Sigmoid colon (tissue), 4 donors: ENCODE results near the gene UST.

Experiments
- EP300 ChIP-seq, 4 donors: sonication (generic); formaldehyde crosslinking; IDR thresholded peaks; one replicate each; pipeline ENCODE4 v1.6.1; 2017; ENCODE audit warnings: antibody characterized with exemption in 4 of 4
- POLR2A ChIP-seq, 2 donors: fragments of 450-650 bp; IDR thresholded peaks; one replicate each; pipeline ENCODE4 v1.6.1; 2016; ENCODE audit warnings: antibody characterized with exemption in 2 of 2, mild to moderate bottlenecking in 2 of 2, moderate library complexity in 2 of 2
- POLR2AphosphoS5 ChIP-seq, 4 donors: sonication (generic); formaldehyde crosslinking; IDR thresholded peaks; one replicate each; pipeline ENCODE4 v1.6.1; 2017; ENCODE audit warnings: antibody characterized with exemption in 4 of 4
- TF ChIP-seq, protein P1 (sequence below), 4 experiments: fragments of 450-650 bp in 3 of 4; fragments of 200-600 bp in 1 of 4; IDR thresholded peaks; one replicate each; pipeline ENCODE4 v1.5.1; 2016 to 2019; ENCODE audit warnings: antibody characterized with exemption in 4 of 4, mild to moderate bottlenecking in 3 of 4, moderate library complexity in 2 of 4

DNA sequence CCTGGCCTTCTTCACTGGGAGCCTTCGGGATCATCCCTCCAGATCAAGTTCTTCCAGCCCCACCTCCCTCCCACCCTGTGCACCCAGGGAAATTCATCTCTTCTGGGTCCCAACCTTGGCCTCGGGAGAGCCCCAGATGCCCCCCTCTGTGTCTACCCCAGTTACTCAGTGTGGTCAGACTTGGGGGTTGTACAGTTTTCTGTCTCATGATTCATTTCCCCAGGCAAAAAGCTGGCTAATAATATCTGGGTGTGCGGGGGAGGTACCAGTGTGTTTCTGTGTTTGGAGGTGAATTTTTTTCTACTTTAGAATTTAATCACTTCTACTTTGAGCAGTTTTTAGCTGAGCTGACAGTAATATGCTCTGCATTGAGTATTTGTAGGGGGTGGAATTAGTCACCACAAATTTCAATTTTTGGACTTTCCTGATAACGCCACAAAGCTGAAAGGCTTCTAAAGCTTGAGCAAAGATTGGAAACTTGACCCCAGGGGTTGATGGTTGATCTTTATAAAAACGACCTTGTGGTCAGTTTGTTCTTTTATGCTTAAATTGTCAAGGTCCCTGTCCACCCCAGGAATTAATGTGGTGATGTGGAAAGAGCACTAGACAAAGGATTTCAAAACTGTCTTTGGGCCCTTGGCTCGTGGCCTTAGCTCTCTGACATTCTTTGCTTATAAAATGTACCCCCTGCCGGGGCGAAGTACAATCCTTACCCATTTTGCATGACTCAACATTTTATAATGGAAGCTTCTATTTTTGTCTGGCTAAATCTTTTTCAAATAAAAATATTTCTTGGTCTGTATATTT is 286.0 kb downstream of the UST start:
- TF ChIP-seq, protein P1, sequence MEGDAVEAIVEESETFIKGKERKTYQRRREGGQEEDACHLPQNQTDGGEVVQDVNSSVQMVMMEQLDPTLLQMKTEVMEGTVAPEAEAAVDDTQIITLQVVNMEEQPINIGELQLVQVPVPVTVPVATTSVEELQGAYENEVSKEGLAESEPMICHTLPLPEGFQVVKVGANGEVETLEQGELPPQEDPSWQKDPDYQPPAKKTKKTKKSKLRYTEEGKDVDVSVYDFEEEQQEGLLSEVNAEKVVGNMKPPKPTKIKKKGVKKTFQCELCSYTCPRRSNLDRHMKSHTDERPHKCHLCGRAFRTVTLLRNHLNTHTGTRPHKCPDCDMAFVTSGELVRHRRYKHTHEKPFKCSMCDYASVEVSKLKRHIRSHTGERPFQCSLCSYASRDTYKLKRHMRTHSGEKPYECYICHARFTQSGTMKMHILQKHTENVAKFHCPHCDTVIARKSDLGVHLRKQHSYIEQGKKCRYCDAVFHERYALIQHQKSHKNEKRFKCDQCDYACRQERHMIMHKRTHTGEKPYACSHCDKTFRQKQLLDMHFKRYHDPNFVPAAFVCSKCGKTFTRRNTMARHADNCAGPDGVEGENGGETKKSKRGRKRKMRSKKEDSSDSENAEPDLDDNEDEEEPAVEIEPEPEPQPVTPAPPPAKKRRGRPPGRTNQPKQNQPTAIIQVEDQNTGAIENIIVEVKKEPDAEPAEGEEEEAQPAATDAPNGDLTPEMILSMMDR (IDR thresholded peaks at IDR 0.05), result no peak
- TF ChIP-seq POLR2A (IDR thresholded peaks at IDR 0.05) (no peak), EP300 (IDR thresholded peaks at IDR 0.05) (no peak), POLR2AphosphoS5 (IDR thresholded peaks at IDR 0.05) (no peak)
